HCT116 (cell line): ENCODE measurements around the gene GABARAP. TPM values are rescaled to one million over a fixed set of nuclear protein-coding genes. Genes with fewer than 3 reads are reported as not detected.

Experiments used
- ATAC-seq: fragments of 200-7000 bp; cut with Tn5 transposase; 2 replicates; pipeline ENCODE4 v1.9.1; 2020; ENCODE audit warnings: mild to moderate bottlenecking, moderate library complexity
- BruUV-seq: library from RNA; stranded (reverse); fragments of 400-500 nt; replicated peaks from 2 replicates; lab custom pipeline; 2021; lab: Mats Ljungman, UMichigan
- CTCF ChIA-PET: fragments of 300-600 bp; sonication (Branson Sonifier 250); formaldehyde crosslinking; loops from one replicate; lab custom pipeline; 2021; ENCODE audit warnings: antibody characterized with exemption; lab: Charles Lee
- POLR2A ChIA-PET: fragments of 300-600, 350-600 bp; sonication (Branson Sonifier 250); formaldehyde crosslinking; loops from one replicate; lab custom pipeline; 2021; ENCODE audit warnings: antibody characterized with exemption; lab: Charles Lee
- RAD21 ChIA-PET, 2 experiments: fragments of 300-600 bp; sonication (Branson Sonifier 250); formaldehyde crosslinking; loops; one replicate each; lab custom pipeline; 2023; ENCODE audit warnings: low total read pairs in 2 of 2; ENCODE audit not compliant: uncharacterized antibody in 2 of 2, unreplicated experiment in 2 of 2, low non-redundant PET in 1 of 2; lab: Charles Lee
- DNase-seq: peaks from one replicate; pipeline ENCODE4 v3.0.0-alpha.2; 2010; ENCODE audit warnings: low read depth, low spot score
- H2AFZ ChIP-seq: fragments of 200-600 bp; shearing (Covaris generic), sonication (generic); 2 replicates; pipeline ENCODE4 v1.6.1; 2017; ENCODE audit warnings: low read depth, mixed run types, mixed read lengths, antibody characterized with exemption, low read length; ENCODE audit not compliant: poor library complexity, severe bottlenecking
- H3K27ac ChIP-seq: 2 replicates; pipeline ENCODE4 v1.5.1; 2012; ENCODE audit warnings: low read depth, low read length
- H3K27me3 ChIP-seq: fragments of 200-600 bp; sonication (generic); 2 replicates; pipeline ENCODE4 v1.6.1; 2016; ENCODE audit warnings: mixed run types, low read length, mixed read lengths; ENCODE audit not compliant: insufficient read depth
- H3K36me3 ChIP-seq, 2 experiments: fragments of 200-500 bp in 1 of 2; fragments of 200-600 bp in 1 of 2; sonication (Bioruptor generic) in 1 of 2; sonication (generic) in 1 of 2; 2 replicates each; pipeline versions ENCODE4 v1.5.1 to v1.6.1; 2014 to 2016; ENCODE audit warnings: low read length in 2 of 2, inconsistent platforms in 1 of 2, mixed read lengths in 1 of 2, mixed run types in 1 of 2; ENCODE audit not compliant: insufficient read depth in 2 of 2, control insufficient read depth in 1 of 2
- H3K4me1 ChIP-seq, 2 experiments: fragments of 200-600 bp in 1 of 2; sonication (generic) in 1 of 2; 2 replicates each; pipeline versions ENCODE4 v1.5.1 to v1.6.1; 2012 to 2017; ENCODE audit warnings: low read length in 2 of 2, inconsistent platforms in 1 of 2, mild to moderate bottlenecking in 1 of 2, mixed read lengths in 1 of 2, mixed run types in 1 of 2, moderate library complexity in 1 of 2; ENCODE audit not compliant: insufficient read depth in 2 of 2, control insufficient read depth in 1 of 2
- H3K4me2 ChIP-seq: fragments of 200-600 bp; sonication (generic); 2 replicates; pipeline ENCODE4 v1.6.1; 2017; ENCODE audit warnings: mixed run types, low read length, mixed read lengths
- H3K4me3 ChIP-seq, 2 experiments: fragments of 200-600 bp in 1 of 2; sonication (generic) in 1 of 2; replicated peaks in 1 of 2; 2 replicates each; pipeline ENCODE4 v1.5.1; 2011 to 2016; ENCODE audit warnings: low read length in 2 of 2, control low read depth in 1 of 2, low read depth in 1 of 2, mild to moderate bottlenecking in 1 of 2, mixed read lengths in 1 of 2, mixed run types in 1 of 2
- H3K79me2 ChIP-seq: fragments of 200-600 bp; sonication (generic); 2 replicates; pipeline ENCODE4 v1.6.1; 2017; ENCODE audit warnings: mild to moderate bottlenecking, mixed run types, low read length, moderate library complexity, mixed read lengths; ENCODE audit not compliant: insufficient read depth
- H3K9ac ChIP-seq: fragments of 200-600 bp; sonication (generic); 2 replicates; pipeline ENCODE4 v1.6.1; 2016; ENCODE audit warnings: low read length, mixed read lengths
- H3K9me2 ChIP-seq: fragments of 200-600 bp; sonication (generic), shearing (Covaris generic); 2 replicates; pipeline ENCODE4 v1.6.1; 2017; ENCODE audit warnings: mixed run types, mild to moderate bottlenecking, moderate library complexity; ENCODE audit not compliant: insufficient read depth
- H3K9me3 ChIP-seq, 2 experiments: fragments of 200-500 bp in 1 of 2; fragments of 200-600 bp in 1 of 2; sonication (Bioruptor generic) in 1 of 2; sonication (generic) in 1 of 2; 2 replicates each; pipeline ENCODE4 v1.6.1; 2014 to 2017; ENCODE audit warnings: low read length in 2 of 2, mixed read lengths in 2 of 2, inconsistent platforms in 1 of 2, low read depth in 1 of 2, mild to moderate bottlenecking in 1 of 2, mixed run types in 1 of 2, moderate library complexity in 1 of 2; ENCODE audit not compliant: control insufficient read depth in 1 of 2, insufficient read depth in 1 of 2
- H4K20me1 ChIP-seq: fragments of 200-600 bp; sonication (generic), shearing (Covaris generic); 2 replicates; pipeline ENCODE4 v1.6.1; 2017; ENCODE audit warnings: mixed run types, mild to moderate bottlenecking, moderate library complexity; ENCODE audit not compliant: insufficient read depth
- CBX3 ChIP-seq: IDR thresholded peaks from 2 replicates; pipeline ENCODE4 v1.6.1; 2012; ENCODE audit warnings: low read depth
- CEBPB ChIP-seq: IDR thresholded peaks from 2 replicates; pipeline ENCODE4 v1.6.1; 2012; ENCODE audit warnings: low read depth
- CTCF ChIP-seq, 3 experiments: fragments of 200-600 bp in 1 of 3; sonication (generic) in 1 of 3; IDR thresholded peaks in 2 of 3; conservative IDR thresholded peaks in 1 of 3; 2 replicates each; pipeline ENCODE4 v1.5.1; 2012 to 2017; ENCODE audit warnings: low read depth in 2 of 3, low read length in 2 of 3, antibody characterized with exemption in 1 of 3, borderline replicate concordance in 1 of 3, control low read depth in 1 of 3, mild to moderate bottlenecking in 1 of 3, mixed read lengths in 1 of 3, mixed run types in 1 of 3, moderate library complexity in 1 of 3; ENCODE audit not compliant: insufficient read depth in 1 of 3
- ELF1 ChIP-seq: IDR thresholded peaks from 2 replicates; pipeline ENCODE4 v1.6.1; 2012; ENCODE audit warnings: low read depth, borderline replicate concordance
- EZH2 ChIP-seq: fragments of 200-600 bp; sonication (generic); IDR thresholded peaks from 2 replicates; pipeline ENCODE4 v1.6.1; 2017; ENCODE audit warnings: antibody characterized with exemption, mixed run types
- EZH2phosphoT487 ChIP-seq: fragments of 200-600 bp; IDR thresholded peaks from 2 replicates; pipeline ENCODE4 v1.6.1; 2018; ENCODE audit warnings: antibody characterized with exemption, borderline replicate concordance
- POLR2A ChIP-seq: IDR thresholded peaks from 2 replicates; pipeline ENCODE4 v1.7.0; 2011; ENCODE audit warnings: borderline replicate concordance; ENCODE audit not compliant: insufficient read depth, insufficient read length; ENCODE audit errors: extremely low read depth
- SIN3A ChIP-seq: IDR thresholded peaks from 2 replicates; pipeline ENCODE4 v1.6.1; 2012; ENCODE audit warnings: low read depth
- SRF ChIP-seq: IDR thresholded peaks from 2 replicates; pipeline ENCODE4 v1.6.1; 2012; ENCODE audit warnings: low read depth
- ZFX ChIP-seq: fragments of 450-650 bp; IDR thresholded peaks from 2 replicates; pipeline ENCODE4 v1.6.1; 2017
- ZNF274 ChIP-seq: fragments of 200-500 bp; sonication (Bioruptor generic); IDR thresholded peaks from 2 replicates; pipeline ENCODE4 v1.6.1; 2014; ENCODE audit warnings: mild to moderate bottlenecking, low read depth, low read length, inconsistent platforms
- intact Hi-C: fragments of 100-400 bp; cut with micrococcal nuclease; formaldehyde crosslinking; loops from 2 replicates; pipeline ENCODE4 v1.10.0; 2022
- total RNA-seq: library from RNA; stranded (reverse); gene quantifications from one replicate; pipeline ENCODE4 v1.2.1, GENCODE V29; 2021; ENCODE audit not compliant: unreplicated experiment

The GABARAP gene
- total RNA-seq, 1 experiment from 2014 or later = 287 TPM

DNA sequence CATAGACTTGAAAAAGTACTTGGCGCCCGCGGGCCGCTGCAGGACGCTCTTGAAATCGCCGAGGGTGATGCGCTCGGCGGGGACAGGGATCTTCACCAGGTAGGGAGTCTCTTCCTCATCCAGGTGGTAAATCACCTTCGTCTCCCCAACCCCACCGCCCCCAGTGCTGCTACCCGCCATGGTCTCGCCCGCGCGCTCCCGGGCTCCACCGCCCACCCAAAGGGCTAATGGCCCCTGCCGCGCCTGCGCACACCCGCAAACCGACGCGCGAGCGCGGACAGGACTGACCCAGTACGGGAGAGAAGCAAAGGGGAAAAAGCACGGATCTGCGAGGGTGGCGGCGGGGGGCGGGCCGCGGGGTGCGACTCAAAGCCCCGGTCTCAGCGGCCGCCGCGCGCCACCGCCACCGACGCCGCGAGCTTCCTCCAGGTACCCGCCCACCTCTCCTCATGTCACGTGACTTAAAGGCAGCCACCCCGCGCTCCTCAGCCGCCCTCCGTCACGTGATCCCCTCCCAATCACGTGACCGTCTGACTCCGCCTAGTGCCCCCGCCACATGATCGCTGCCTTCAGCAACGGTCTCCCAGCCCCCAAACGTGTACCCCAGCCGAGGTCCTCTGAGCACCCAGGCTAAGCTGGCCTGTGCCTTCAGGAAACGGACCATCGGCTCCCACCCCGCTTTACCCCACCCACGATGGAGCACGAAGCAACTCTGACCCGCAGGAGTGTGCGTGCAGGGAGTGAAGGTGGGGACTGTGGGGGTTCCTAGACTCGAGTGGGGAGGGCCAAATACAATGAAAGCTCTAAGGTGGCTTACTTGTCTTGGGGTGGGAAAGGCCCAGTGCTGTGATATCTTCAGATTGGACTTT lies 7.9 kb downstream of the GABARAP start, which contains the start of gene DVL2 (continued):
- no peak for TF ChIP-seq SRF
- TF ChIP-seq ZNF274 = no peak
- TF ChIP-seq EZH2phosphoT487 = no peak
- peak; percentile 97 for TF ChIP-seq SIN3A
- TF ChIP-seq ZFX = peak; percentile 43; the same call in 1 of the 2 replicates

- Histone ChIP-seq H3K36me3 (peaks cover 35 to 39% of the 10 kb centered on the region in 2 experiments), H3K9me2 (no peaks in the 10 kb centered on the region), H3K4me2 (peak overlapping the region; percentile 83), H3K27ac (peak overlapping the region; percentile 87), H3K4me1 (peaks cover 27 to 62% of the 10 kb centered on the region in 2 experiments; a peak in 3 of 4 replicates), H3K27me3 (no peaks in the 10 kb centered on the region), H4K20me1 (peaks cover 4% of the 10 kb centered on the region; the same call in 1 of the 2 replicates), H3K79me2 (peaks cover 85% of the 10 kb centered on the region), H3K4me3 (peak overlapping the region; percentile 76 to 77), H3K9ac (peak overlapping the region; percentile 93), H2AFZ (no peak overlapping the region), H3K9me3 (no peaks in the 10 kb centered on the region)
- ChIA-PET RAD21 (no interaction called here), CTCF (no interaction called here), POLR2A (interaction anchor here (0.8 to 1.7 kb wide), 4 partner anchors 9 to 188 kb away, joined by 3 to 11 read pairs (median 4); partner anchors contain the start of genes ACADVL, CTDNEP1, DLG4 and GABARAP)
- intact Hi-C loops = no loop called here
- TF ChIP-seq POLR2A (no peak), ZFX (0 out of 2 replicates have a peak, but pooled peaks have one; percentile 66)
- ATAC-seq (peak; percentile 7), DNase-seq (no peak)
- no TSS peak for BruUV-seq
Measured at GRCh38 chr17:7233701-7234082, 8.6 kb downstream of the GABARAP start.

GRCh38 chr17:7232114-7232513 lies 10.1 kb downstream of the GABARAP start:
- no peaks in the 10 kb centered on the region for H3K9me3 ChIP-seq
- H3K4me3 ChIP-seq = no peak overlapping the region
- H3K4me2 ChIP-seq = peak overlapping the region; percentile 83
- RAD21 ChIA-PET = no interaction called here
- DNase-seq = no peak
- H4K20me1 ChIP-seq = peaks cover 4% of the 10 kb centered on the region; the same call in 1 of the 2 replicates
- no peak overlapping the region for H2AFZ ChIP-seq
- no peaks in the 10 kb centered on the region for H3K27me3 ChIP-seq
- peaks cover 22 to 55% of the 10 kb centered on the region in 2 experiments; a peak in 3 of 4 replicates for H3K4me1 ChIP-seq
- TSS peak; percentile 34 for BruUV-seq
- H3K9me2 ChIP-seq = no peaks in the 10 kb centered on the region
- H3K36me3 ChIP-seq = peaks cover 46 to 48% of the 10 kb centered on the region in 2 experiments
- peaks cover 74% of the 10 kb centered on the region for H3K79me2 ChIP-seq
- no peak overlapping the region for H3K9ac ChIP-seq
- no peak for ATAC-seq
- intact Hi-C loops = no loop called here
- H3K27ac ChIP-seq = no peak overlapping the region
- CTCF ChIA-PET = no interaction called here
- POLR2A ChIA-PET = no interaction called here
- TF ChIP-seq ZFX = no peak
- TF ChIP-seq CEBPB = no peak
- TF ChIP-seq CBX3 = no peak
- no peak for TF ChIP-seq ELF1
- TF ChIP-seq CTCF (IDR thresholded peaks at IDR 0.05 in 2 of 3, conservative IDR thresholded peaks at IDR 0.05 in 1 of 3; ENCODE audit: borderline replicate concordance in 1 of 3, insufficient read depth in 1 of 3, low read depth in 2 of 3, low read length in 2 of 3) = no peak
- TF ChIP-seq SRF = no peak
- no peak for TF ChIP-seq EZH2
- TF ChIP-seq POLR2A = no peak
- no peak for TF ChIP-seq ZNF274
